ES-I3 (cell line): ENCODE measurements around the gene FMO5.

ENCODE experiments used
- H3K36me3 ChIP-seq: 2 replicates; pipeline ENCODE4 v1.6.1; 2013; ENCODE audit warnings: mild to moderate bottlenecking, low read length, control low read depth, moderate library complexity; ENCODE audit not compliant: insufficient read depth
- H3K4me1 ChIP-seq: 2 replicates; pipeline ENCODE4 v1.6.1; 2013; ENCODE audit warnings: mild to moderate bottlenecking, control low read depth, low read length; ENCODE audit not compliant: insufficient read depth
- H3K9ac ChIP-seq: 2 replicates; pipeline ENCODE4 v1.6.1; 2013; ENCODE audit warnings: low read depth, mild to moderate bottlenecking, low read length, moderate library complexity
- H3K9me3 ChIP-seq: 2 replicates; pipeline ENCODE4 v1.6.1; 2013; ENCODE audit warnings: mild to moderate bottlenecking, low read length, moderate library complexity; ENCODE audit not compliant: control insufficient read depth, insufficient read depth

The FMO5 gene, protein sequence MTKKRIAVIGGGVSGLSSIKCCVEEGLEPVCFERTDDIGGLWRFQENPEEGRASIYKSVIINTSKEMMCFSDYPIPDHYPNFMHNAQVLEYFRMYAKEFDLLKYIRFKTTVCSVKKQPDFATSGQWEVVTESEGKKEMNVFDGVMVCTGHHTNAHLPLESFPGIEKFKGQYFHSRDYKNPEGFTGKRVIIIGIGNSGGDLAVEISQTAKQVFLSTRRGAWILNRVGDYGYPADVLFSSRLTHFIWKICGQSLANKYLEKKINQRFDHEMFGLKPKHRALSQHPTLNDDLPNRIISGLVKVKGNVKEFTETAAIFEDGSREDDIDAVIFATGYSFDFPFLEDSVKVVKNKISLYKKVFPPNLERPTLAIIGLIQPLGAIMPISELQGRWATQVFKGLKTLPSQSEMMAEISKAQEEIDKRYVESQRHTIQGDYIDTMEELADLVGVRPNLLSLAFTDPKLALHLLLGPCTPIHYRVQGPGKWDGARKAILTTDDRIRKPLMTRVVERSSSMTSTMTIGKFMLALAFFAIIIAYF

DNA sequence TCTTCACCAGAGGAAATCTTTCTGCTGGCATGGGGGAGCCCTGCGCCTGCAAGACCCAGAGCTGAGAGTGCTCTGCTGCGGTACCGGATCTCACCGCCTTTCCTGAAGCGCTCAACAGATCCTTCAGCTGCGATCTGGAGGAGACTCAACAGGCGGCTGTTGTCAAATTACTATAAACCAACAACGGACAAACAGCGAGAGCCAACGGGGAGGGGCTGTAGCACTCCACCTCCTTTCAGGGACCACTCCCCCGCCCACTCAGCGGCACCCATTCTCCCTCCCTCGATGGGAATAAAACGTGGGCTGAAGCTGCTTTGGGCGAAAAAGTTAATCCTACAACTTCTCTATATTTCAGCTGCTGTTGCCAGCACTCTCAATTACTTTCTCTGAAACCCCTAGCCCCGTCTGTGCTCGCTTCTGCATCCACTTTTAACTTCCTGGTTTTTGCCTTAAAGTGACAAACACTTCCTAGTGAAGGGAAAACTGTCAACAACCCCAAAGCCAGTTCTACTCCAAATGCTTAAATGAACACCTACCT is at the start of gene FMO5:
Gene FMO5 (minus strand): TSS at position 147 of the 538 bp plus-strand sequence. CDS start 310 bp downstream, outside the sequence.
- Histone ChIP-seq H3K9ac (peak within 1 kb of the TSS; percentile 95; the same call in 1 of the 2 replicates), H3K4me1 (no peaks in the 10 kb centered on the region), H3K36me3 (no peaks in the 10 kb centered on the region), H3K9me3 (no peaks in the 10 kb centered on the region)

DNA sequence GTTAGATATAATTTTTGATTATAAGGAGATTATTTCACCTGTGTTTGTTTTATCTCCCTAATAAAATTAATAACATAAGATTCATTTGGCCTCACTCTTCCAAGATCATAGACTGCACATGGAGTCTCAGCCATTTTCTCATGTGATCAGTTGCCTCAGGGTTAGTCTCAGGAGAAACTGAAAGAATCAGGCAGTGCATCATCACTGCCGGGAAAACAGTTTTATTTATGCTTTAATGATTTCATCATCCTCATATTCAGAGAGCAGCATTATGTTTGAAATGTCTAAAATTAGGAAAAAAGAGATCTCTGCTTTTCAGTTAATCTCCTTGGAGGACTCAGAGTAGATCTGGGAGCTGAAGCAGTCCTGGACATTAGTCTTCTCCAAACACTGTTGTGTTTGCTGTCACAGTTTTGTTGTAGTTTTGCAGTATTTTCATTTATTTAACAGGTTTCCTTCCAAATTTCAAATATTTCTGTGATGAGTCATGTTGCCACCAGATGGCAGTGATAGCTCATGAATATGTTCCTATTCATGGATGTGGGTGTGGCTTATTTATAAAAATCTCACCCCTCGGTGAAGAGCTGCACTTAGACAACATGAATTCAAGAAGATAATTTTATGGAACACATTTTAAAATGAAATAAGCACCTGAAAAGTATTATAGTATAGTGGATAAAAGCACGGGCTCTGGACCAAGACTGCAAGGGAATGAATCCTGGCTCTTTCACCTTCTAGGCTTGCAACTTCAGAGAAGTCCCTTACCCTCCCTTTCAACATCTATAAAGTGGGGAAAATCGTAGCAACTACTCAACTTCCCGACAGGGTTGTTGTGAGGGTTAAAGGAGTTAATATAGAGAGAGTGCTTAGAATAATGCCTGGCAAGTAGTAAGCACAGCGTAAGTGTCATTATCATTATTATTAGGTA is 48.5 kb upstream of the FMO5 start:
- Histone ChIP-seq H3K4me1 (peaks cover 10% of the 10 kb centered on the region), H3K9me3 (no peaks in the 10 kb centered on the region), H3K36me3 (peaks cover 24% of the 10 kb centered on the region), H3K9ac (no peak overlapping the region)

- Histone ChIP-seq H3K4me1 (peaks cover 10% of the 10 kb centered on the region), H3K9me3 (no peaks in the 10 kb centered on the region), H3K36me3 (peaks cover 23% of the 10 kb centered on the region), H3K9ac (no peak overlapping the region)
These were observed 46.9 kb upstream of the FMO5 start for GRCh38 chr1:147272042-147272441.

- H3K9me3 ChIP-seq: no peaks in the 10 kb centered on the region
- H3K36me3 ChIP-seq: peaks cover 23% of the 10 kb centered on the region
- H3K4me1 ChIP-seq: peaks cover 10% of the 10 kb centered on the region
- no peak overlapping the region for H3K9ac ChIP-seq
These were observed 45.6 kb upstream of the FMO5 start for GRCh38 chr1:147270721-147271120.

DNA sequence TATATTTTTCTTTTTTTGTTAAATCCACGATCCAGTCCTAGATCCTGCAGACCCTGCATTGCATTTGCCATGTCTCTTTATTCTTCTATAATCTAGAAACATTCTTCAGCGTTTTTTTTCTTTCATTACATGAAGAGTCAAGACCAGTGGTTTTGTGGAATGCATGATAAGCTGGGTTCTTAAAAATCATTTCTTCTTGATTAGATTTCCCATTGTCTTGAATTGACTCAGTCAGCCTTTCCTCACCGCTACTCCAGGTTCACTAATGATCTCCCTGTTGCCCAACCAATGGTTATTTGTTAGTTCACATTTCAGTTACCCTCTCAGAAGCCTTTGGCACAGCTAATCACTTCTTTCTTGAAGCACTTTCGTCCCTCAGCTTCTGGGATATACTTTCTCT is 42.6 kb upstream of the FMO5 start:
- no peaks in the 10 kb centered on the region for H3K4me1 ChIP-seq
- H3K36me3 ChIP-seq: peaks cover 22% of the 10 kb centered on the region
- H3K9me3 ChIP-seq: no peaks in the 10 kb centered on the region
- no peak overlapping the region for H3K9ac ChIP-seq

DNA sequence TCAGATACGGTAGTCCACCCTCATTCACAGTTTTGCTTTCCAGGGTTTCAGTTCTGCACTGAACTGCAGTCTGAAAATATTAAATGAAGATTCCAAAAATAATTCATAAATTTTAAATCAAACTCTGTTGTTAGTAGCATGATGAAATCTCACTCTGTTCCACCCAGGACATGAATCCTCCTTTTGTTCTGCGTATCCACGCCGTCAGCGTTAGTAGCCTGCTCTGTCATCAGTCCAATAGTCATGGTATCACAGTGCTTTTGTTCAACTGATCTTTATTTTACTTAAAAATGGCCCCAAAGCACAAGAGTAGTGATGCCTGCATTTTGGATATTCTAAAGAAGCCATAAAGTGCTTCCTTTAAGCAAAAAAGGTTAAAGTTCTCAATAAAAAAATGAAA is 41.2 kb upstream of the FMO5 start:
- H3K9me3 ChIP-seq: no peaks in the 10 kb centered on the region
- peaks cover 22% of the 10 kb centered on the region for H3K36me3 ChIP-seq
- no peaks in the 10 kb centered on the region for H3K4me1 ChIP-seq
- no peak overlapping the region for H3K9ac ChIP-seq

GRCh38 chr1:147264158-147264768 is 39.1 kb upstream of the FMO5 start:
- H3K4me1 ChIP-seq: no peaks in the 10 kb centered on the region
- peaks cover 16% of the 10 kb centered on the region for H3K36me3 ChIP-seq
- no peaks in the 10 kb centered on the region for H3K9me3 ChIP-seq
- H3K9ac ChIP-seq: no peak overlapping the region

GRCh38 chr1:147260956-147261355 is 35.8 kb upstream of the FMO5 start:
- Histone ChIP-seq H3K36me3 (peaks cover 10% of the 10 kb centered on the region), H3K9ac (no peak overlapping the region), H3K4me1 (no peaks in the 10 kb centered on the region), H3K9me3 (no peaks in the 10 kb centered on the region)

DNA sequence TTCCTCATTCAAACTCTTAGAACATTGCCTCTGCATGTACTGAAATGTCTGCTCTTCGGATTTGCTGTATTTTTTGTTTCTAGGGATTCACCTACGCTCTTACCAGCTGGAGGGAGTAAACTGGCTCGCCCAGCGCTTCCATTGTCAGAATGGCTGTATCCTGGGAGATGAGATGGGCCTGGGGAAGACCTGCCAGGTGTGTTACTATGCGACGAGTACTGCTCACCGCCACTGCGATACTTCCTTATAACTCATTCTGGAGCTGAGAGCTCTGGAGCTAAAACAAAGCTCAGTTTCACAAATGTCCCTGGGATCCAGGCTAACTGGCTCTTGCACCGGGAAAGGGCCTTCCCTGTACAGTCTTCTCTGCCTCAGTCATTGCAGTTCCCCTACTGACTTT is 27.4 kb upstream of the FMO5 start:
- Histone ChIP-seq H3K9me3 (no peaks in the 10 kb centered on the region), H3K36me3 (peaks cover 2% of the 10 kb centered on the region; the same call in 1 of the 2 replicates), H3K9ac (no peak overlapping the region), H3K4me1 (peaks cover 8% of the 10 kb centered on the region)

- peaks cover 11% of the 10 kb centered on the region for H3K4me1 ChIP-seq
- H3K36me3 ChIP-seq: peaks cover 2% of the 10 kb centered on the region; the same call in 1 of the 2 replicates
- H3K9me3 ChIP-seq: no peaks in the 10 kb centered on the region
- H3K9ac ChIP-seq: no peak overlapping the region
These were observed 22.6 kb upstream of the FMO5 start for GRCh38 chr1:147247656-147248238.

GRCh38 chr1:147246910-147247655 is 21.9 kb upstream of the FMO5 start:
- peaks cover 2% of the 10 kb centered on the region; the same call in 1 of the 2 replicates for H3K36me3 ChIP-seq
- no peak overlapping the region for H3K9ac ChIP-seq
- H3K4me1 ChIP-seq: peaks cover 11% of the 10 kb centered on the region
- no peaks in the 10 kb centered on the region for H3K9me3 ChIP-seq

- Histone ChIP-seq H3K9me3 (no peaks in the 10 kb centered on the region), H3K9ac (no peak overlapping the region), H3K36me3 (peaks cover 2% of the 10 kb centered on the region; the same call in 1 of the 2 replicates), H3K4me1 (peaks cover 11% of the 10 kb centered on the region)
These were observed 21.0 kb upstream of the FMO5 start for GRCh38 chr1:147246044-147246690.
